D721Med (cell line): Measurements from ENCODE around the gene ANXA4.

Experiments
- DNase-seq: peaks from one replicate; pipeline ENCODE4 v3.0.0; 2011; ENCODE audit warnings: low spot score; ENCODE audit not compliant: insufficient read length
- FAIRE-seq: peaks from 2 replicates; lab custom pipeline; 2011; peaks lifted over from hg19 to GRCh38; lab: Jason Lieb, UNC
- TF ChIP-seq, protein P1 (sequence below): IDR thresholded peaks from 2 replicates; pipeline ENCODE4 v1.5.1; 2012; ENCODE audit warnings: mild to moderate bottlenecking, control low read depth; ENCODE audit not compliant: insufficient read depth; ENCODE audit errors: missing control alignments

The ANXA4 gene

GRCh38 chr2:69848186-69848790 lies 106.4 kb downstream of the ANXA4 start:
- no peak for FAIRE-seq
- TF ChIP-seq, protein P1, sequence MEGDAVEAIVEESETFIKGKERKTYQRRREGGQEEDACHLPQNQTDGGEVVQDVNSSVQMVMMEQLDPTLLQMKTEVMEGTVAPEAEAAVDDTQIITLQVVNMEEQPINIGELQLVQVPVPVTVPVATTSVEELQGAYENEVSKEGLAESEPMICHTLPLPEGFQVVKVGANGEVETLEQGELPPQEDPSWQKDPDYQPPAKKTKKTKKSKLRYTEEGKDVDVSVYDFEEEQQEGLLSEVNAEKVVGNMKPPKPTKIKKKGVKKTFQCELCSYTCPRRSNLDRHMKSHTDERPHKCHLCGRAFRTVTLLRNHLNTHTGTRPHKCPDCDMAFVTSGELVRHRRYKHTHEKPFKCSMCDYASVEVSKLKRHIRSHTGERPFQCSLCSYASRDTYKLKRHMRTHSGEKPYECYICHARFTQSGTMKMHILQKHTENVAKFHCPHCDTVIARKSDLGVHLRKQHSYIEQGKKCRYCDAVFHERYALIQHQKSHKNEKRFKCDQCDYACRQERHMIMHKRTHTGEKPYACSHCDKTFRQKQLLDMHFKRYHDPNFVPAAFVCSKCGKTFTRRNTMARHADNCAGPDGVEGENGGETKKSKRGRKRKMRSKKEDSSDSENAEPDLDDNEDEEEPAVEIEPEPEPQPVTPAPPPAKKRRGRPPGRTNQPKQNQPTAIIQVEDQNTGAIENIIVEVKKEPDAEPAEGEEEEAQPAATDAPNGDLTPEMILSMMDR: no peak
- no peak for DNase-seq

DNA sequence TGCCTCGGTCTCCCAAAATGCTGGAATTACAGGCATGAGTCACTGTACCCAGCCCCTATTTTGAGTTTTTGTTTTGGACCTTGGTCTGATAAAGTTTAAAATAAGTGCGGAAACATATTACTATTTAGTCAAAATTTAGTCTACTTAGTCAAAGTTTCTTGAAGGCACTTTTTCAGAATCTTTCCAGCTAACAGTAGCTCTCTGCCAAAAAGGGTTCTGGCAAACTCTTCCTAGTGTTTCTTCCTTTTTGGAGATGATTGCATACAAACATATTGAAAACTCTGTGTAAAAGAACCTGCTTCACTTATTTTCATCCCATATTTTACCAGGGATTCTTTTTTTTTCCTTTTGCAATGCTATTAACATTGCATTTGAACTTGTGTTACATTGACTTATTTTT lies 116.3 kb downstream of the ANXA4 start:
- no peak for FAIRE-seq
- TF ChIP-seq, protein P1: no peak
- no peak for DNase-seq

DNA sequence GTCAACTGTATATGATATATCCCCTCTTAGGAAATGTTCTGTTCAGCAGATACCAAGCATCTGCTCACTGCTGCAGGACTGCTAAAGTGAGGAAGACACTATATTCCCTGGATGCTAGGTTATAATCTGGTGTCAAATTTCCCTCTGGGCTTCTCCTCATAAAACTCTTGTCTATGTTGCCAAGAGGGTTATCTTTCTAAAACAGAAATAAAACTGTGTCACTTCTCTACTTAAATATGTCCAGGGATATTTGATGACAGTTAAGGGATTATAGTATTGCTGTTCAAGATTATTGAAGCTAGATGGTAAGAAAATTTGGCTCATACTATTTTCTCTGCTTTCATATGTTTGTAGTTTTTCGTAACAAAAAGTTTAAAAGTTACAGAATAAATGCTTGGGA lies 121.4 kb downstream of the ANXA4 start:
- TF ChIP-seq, protein P1: no peak
- DNase-seq (no peak), FAIRE-seq (no peak)
